GM18873 (cell line): Measurements from ENCODE around the gene AQP7.
"Not testable (repeated sequence)": the region's sequence is repeated elsewhere in the genome, so short reads cannot be mapped to it uniquely, and the experiment has no call there.

Source experiments
- ATAC-seq: cut with Tn5 transposase; IDR thresholded peaks from one replicate; pipeline ENCODE4 v1.9.1; 2021; ENCODE audit warnings: mild to moderate bottlenecking, moderate library complexity, moderate number of reproducible peaks; ENCODE audit not compliant: unreplicated experiment, low FRiP score

Gene AQP7

DNA sequence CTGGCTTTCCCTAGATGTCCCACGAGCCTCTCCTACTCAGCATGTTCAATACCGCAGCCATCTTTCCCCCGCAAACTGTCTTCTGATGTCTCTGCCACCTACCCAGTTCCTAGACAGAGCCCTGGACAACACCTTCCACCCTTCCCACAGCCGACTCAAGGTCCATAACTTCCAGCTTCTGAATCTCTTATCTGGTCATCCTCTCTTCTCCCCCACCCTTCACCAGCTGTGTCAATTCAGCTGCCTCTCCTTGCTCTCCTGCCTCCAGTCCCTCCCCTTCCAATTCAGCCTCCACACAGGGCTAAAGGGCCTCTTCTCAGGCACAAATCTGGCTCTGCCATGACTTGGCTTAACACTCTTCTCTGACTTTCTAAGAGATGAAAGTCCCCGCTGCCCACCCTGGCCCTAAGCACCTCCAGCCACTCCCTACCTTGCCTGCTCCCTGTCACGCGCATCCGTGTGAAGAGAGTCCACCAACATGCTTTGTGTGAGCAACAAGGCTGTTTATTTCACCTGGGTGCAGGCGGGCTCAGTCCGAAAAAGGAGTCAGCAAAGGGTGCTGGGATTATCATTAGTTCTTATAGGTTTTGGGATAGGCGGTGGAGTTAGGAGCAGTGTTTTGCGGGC, 25.2 kb downstream of the AQP7 start:
- ATAC-seq = no peak

DNA sequence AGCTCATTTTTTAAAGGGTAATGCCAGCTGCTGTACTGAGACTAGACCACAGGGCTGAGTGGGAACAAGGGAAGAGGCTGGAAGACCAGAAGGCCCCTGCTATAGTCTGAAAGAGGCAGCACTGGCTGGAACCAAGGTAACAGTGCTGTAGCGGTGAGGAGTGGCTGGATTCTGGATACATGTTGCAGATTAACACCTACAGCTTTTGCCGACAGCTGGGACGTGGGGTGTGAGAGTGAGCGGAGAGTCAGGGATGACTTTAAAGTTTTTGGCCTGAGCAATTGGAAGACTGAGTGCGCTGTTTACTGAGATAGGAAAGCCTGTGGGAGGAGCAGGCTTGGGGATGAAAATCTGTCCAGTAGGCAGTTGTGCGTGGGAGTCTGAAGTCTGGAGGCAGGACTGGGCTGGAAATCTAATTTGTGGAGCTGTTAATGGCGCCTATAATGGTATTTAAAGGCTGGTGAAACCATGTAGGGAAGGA, 26.5 kb downstream of the AQP7 start:
- ATAC-seq = no peak

DNA sequence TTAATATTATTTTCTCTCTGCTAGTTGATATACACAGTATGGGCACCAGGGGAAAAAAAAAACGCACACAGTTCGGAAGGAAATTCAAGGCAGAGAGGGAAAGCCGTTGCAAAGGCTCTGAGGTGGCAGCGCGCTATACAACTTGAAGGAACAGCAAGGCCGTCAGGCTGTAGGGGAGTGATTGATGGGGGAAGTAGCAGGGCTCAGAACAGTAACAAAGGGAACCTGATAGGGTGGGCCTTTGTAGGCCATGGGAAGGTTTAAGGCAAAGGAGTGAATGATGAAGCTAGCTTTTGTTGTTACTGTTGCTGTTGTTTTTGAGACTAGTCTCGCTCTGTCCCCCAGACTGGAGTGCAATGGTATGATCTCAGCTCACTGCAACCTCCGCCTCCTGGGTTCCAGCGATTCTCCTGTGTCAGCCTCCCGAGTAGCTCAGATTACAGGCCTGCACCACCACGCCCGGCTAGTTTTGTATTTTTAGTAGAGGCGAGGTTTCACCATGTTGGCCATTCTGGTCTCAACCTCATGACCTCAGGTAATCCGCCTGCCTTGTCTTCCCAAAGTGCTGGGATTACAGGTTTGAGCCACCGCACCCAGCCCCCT, 27.0 kb downstream of the AQP7 start:
- ATAC-seq = no peak

DNA sequence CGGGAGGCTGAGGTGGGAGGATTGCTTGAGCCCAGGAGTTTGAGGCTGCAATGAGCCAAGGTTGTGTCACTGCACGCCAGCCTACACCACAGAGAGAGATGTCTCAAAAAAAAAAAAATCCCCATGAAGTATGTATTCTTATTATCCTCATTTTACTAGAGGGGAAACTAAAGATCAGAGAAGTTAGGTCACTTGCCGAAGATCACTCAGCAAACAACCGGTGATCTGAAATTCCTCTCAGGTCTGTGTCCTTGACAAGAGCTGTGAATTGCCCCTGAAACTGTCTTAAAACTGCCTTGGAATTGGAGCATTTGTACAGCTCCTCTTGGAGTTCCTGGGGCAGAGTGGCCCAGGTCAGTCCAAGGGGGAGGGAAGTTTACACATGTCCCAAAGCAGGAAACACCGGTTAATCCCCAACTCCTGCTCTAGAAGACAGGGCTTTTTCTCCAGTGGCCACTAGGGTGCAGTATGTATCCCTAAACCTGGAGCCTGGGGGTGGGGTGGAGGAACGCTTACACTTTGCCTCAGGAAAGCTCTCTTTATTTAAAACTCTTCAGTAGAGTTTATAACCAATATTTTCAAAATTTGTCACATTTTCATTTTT, 27.6 kb downstream of the AQP7 start:
- no peak for ATAC-seq

DNA sequence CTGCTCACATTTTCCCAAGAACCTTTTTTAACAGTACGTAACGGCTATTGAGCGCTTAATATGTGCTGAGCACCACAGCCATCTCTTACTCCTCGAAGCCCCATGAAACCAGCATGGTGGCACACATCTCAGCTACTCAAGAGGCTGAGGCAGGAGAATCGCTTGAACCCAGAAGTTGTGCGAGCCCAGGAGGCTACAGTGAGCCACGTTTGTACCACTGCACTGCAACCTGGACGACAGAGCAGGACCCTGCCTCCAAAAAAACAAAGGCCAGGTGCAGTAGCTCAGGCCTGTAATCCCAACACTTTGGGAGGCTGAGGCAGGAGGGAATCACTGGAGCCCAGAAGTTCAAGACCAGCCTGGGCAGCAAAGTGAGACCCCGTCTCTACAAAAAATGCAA, 28.2 kb downstream of the AQP7 start:
- ATAC-seq = no peak

DNA sequence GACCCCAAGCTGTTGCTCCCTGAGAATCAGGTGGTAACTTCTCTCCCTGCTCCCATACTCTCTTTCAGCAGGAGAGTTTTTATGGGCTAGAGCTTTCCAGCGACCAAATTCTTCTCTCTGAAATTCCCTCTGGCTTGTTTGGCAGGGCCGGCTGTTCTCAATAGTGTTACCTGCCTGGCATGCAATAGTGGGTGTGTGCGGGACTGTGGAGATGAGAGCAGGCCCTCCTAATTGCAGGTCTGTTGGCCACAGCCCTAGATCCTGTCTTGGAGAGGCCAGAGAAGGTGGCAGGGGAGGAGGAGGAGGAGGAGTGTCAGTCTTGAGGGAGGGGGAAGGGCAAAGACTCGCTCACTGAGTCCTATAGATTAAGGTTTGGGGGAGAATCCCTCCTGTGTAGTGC, 29.5 kb downstream of the AQP7 start:
- ATAC-seq = no peak

DNA sequence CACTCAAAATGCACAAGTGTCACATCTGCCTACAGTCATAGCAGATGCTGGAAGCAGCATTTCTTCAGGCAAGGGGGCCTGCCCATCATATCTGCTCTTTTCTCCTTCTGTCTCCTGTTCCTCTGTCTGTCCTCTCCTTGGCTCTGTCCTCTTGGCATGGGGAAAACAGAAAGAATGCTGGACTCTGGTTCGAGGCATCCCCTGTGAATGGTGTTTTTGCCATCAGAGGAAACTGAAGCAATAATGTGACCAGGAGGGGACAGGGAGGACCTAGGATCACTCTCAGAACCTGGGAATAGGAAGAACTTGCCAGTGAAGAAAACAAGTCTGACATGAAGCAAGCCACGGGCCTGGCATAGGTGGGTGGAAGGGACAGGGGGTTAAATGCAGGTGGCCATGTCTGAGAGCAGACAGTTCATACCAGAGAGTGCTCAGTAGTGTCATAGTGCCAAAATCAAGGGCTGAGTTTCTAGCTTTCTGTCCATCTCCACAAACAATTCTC, 35.3 kb downstream of the AQP7 start:
- ATAC-seq = no peak

DNA sequence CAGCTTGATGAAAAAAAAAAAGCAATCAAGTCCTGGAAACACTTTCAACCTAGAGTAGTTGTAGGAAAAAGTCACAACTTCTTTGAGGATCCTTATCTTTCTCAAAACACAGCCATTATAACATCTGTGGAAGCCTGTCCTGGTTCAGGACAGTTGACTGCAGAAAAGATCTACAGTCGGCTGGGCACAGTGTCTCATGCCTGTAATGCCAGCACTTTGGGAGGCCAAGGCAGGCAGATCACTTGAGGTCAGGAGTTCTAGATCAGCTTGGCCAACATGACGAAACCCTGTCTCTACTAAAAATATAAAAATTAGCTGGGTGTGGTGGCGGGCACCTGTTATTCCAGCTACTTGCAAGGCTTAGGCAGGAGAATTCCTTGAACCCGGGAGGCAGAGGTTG, 37.6 kb downstream of the AQP7 start:
- not testable (repeated sequence) for ATAC-seq

DNA sequence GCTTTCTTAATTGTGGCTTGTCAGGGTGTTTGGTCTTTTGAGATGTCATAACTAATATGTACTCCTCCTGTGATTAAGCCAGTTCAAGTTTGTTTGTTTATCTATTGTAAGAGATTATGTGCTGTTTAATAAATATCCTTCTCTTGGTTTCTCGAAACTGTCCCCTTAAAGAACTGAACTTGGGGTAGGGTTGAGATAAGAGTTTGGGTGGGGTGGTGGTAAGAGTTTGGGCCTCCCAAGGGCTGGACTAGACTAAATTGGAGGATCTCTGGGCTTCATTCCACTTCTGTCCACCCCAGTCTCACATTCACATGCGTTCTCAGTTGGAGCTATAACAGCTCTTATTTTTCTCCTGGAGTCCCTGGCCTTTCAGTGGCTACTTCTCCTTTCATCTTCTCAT, 38.2 kb downstream of the AQP7 start:
- ATAC-seq = no peak

DNA sequence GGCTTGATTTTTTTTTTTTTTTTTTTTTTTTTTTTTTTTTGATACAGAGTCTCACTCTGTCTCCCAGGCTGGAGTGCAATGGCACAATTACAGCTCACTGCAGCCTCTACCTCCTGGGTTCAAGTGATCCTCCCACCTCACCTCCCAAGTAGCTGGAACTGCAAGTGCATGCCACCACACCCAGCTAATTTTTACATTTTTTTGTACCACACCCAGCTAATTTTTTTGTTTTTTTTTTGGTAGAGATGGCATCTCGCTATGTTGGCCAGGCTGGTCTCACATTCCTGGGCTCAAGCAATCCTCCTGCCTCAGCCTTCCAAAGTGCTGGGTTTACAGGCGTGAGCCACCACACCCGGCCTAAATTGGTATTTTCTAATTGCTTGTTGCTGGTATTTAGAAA, 43.7 kb downstream of the AQP7 start:
- ATAC-seq = not testable (repeated sequence)

DNA sequence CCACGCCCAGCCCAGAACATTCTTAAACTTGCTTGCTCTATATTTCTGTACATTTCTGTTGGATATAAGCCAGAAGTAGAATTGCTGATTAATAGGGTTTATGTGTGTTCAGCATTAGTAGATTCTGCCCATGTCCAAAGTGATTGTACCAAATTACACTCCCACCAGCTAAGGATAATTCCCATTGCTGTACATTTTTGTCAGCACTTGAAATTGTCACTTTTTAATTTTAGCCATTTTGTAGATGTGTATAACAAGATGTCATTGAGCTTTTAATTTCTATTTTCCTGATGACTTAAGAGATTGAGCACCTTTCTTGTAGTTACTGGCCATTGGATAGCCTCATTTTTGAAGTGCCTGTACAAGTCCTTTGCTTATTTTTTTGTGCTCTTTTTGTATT, 46.4 kb downstream of the AQP7 start:
- no peak for ATAC-seq

DNA sequence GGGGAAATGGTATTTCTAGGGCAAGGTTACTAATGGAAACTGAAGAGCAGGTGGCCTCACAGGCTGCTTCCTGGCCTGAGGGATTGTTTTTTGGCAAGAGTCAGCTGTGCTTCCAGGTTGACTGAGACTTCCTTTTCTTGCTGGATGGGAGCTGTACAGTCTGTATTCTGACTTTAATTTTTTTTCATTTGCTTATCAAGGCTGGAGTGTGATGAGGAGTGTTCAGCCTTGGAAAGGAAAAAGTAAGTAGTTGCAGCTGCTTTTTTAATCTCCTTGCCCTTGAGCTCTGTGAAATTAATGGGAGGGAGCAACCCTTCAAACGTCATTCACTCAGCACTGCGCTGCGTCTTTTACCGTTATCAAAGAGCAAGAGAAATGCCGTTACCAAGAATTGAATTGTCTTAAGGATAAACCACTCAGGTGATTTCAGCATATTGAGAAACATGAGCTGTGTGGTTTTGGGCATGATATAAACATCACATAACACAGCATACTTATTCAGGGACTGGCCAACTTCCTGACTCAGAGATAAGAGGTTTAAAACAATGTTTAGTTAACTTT, 47.6 kb downstream of the AQP7 start:
- no peak for ATAC-seq

DNA sequence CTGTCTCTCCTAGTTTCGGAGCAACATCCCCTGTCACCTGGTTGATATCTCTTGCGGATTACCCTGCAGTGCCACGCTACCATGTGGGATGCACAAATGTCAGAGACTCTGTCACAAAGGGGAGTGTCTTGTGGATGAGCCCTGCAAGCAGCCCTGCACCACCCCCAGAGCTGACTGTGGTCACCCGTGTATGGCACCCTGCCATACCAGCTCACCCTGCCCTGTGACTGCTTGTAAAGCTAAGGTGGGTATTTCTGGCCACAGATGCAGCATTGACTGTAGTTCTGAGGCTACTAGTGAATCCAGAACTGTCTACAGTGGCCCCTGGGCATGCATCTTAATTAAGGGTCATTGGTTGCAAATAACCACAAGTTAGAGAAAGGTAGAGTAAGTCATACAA, 50.8 kb downstream of the AQP7 start:
- ATAC-seq = no peak

DNA sequence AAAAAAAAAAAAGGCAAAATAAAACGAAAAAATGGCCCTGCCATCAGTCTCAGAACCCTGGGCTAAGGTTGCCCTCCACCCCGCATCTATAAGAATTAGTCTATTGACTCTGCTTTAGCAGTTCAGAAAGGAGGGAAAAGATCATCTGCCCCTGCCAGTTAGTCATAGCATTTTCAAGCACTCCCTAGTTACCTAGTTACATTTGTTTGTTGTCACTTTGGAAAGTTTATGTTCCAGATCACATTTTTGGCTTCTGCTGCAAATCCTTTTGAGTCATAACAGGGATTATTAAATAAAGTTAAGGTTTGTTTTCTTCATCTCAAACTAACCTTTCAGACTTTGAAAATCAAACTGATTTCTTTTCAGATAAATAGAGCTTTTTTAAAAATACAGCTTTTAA, 52.1 kb downstream of the AQP7 start:
- no peak for ATAC-seq

DNA sequence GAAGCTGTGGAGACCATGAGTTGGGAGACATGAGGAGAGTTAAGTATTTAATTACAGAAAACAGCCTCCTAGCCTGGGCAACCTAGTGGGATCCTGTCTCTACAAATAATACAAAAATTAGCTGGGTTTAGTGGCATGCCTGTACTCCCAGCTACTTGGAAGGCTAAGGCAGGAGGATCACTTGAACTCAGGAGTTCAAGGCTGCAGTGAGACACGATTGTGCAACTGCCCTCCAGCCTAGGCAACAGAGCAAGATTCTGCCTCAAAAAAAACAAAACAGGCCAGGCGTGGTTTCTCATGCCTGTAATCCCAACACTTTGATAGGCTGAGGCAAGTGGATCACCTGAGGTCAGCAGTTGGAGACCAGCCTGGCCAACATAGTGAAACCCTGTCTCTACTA, 52.6 kb downstream of the AQP7 start:
- ATAC-seq = no peak

DNA sequence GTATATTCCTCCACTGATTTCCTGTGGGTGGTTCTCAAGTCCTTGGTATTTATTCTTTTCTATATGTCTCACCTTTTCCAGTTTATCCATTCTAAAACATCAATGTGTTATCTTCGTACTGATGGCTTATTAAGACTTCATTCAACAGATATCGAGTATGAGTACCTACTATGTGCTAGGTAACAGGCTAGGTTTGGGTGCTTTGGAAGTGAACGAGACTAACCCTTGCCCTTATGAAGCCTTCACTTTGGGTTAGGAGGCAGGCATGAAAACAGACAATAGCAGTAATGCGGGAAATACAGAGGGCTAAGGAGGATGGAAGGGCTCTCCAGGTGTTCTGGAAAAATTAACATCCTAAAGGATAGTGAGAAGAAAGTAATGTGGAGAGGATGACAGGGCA, 53.4 kb downstream of the AQP7 start:
- no peak for ATAC-seq

DNA sequence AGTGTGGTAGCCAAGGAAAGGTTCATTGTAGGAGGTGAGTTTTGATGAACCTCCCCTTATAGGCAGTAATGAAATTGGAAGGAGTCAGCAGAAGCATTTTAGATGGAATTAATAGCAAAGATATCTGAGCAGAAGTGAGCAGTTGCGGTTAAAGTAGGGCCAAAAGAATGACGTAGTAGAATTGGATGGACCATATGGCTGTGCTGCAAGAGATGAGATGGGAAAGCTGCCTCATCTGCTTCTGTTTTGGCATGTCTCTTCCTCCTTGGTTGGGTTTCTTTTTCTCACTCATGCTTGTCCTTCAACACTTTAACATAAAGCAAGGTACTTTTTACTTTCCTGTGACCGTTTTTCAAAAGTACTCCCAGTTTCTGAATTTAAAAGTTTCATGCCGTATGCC, 55.8 kb downstream of the AQP7 start:
- ATAC-seq = no peak

DNA sequence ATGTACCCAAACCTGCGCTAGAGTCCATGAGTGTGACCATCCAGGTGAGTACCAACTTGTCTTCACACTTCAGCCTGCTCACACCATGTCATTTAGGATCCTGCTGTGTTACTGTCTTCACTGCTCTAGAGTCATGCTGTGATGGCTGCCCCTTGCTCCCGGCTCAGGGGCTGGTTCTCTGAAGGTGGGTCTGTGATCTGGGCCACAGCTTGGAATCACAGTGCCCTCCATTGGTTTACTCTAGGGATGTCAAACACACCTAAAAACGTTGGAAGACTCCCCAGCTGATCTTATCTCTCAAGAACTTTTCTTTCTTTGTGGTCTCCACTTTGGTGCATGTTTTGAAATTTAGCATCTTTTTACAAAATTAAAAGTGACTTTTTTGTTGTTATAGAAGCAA, 58.2 kb downstream of the AQP7 start:
- ATAC-seq = no peak

DNA sequence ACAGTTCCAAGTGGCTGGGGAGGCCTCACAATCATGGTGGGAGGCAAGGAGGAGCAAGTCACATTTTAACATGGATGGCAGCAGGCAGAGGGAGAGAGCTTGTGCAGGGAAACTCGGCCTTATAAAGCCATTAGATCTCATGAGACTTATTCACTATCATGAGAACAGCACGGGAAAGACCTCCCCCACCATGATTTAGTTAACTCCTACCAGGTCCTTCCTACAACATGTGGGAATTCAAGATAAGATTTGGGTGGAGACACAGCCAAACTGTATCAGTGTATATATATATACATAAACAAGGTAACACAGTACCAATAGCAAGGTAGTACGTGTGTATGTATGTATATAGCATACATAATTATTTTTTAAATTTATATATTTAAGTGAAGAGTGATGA, 61.2 kb downstream of the AQP7 start:
- no peak for ATAC-seq

DNA sequence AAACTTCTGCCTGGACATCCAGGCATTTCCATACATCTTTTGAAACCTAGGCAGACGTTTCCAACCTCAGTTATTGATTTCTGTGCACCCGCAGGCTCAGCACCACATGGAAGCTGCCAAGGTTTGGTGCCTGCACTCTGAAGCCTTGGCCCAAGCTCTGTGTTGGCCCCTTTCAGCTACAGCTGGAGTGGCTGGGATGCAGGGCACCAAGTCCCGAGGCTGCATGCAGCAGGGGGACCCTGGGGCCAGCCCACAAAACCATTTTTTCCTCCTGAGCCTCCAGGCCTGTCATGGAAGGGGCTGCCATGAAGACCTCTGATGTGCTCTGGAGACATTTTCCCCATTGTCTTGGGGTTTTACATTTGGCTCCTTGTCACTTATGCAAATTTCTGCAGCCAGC, 62.2 kb downstream of the AQP7 start:
- ATAC-seq = no peak
